Stimulated activated CD8-positive, alpha-beta memory T cell treated with anti-CD3 and anti-CD28 coated beads, Interleukin-15, amount 100 ng/mL, for 4 hours (primary cell): ENCODE measurements around the gene EN1.
A peak's percentile ranks its signal among the peaks of the same experiment; 100 is the strongest.

Source experiments
- DNase-seq, 2 donors: peaks; one replicate each; pipeline ENCODE4 v3.0.0-alpha.2; 2020; ENCODE audit warnings: low read depth in 2 of 2

EN1 gene

DNA sequence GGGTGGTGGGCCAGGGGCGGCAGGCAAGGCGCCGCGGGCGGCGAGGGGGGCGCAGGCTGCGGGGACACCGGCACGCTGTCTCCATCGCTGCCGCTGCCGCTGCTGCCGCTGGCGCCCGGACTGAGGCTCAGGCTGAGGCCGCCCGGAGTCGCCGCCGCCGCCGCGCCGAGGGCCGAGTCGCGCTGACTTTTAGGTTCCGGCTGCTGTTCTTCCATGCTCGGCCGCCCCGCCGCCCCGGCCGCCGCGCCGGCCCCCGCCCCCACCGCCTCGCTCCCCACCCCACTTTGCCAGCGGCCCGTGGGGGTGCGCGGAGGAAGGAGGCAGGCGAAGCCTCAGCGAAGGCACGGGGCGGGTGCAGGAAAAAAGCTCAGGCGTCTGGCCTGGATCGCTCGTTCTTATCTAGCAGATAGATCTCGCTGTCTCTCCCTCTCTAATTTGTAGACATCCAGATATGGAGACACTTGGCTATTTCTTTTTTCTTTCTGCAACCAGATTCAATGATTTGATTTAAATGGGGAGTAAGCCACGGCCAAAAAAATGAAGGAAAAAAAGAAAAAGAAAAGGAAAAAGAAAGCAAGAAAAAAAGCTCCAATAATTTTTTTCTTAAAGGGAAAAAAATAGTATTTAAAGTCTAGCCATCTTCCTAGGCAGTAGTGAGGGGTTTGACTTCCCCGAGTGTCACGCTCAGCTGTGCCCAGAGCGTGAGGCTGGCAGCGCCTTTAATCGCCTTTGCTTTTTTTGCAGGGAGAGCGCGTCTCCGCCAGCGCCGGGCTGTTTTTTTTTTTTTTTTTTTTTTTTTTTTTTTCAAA, at the start of gene EN1:
TSS of gene EN1 (minus strand) at position 696 of the 809 bp plus-strand sequence. CDS start at position 215, 481 bp downstream.
- no peak for DNase-seq

- no peak for DNase-seq
Observed at GRCh38 chr2:118893100-118893499, 45.7 kb upstream of the EN1 start.

- DNase-seq: no peak
Observed at GRCh38 chr2:118889995-118890394, 42.5 kb upstream of the EN1 start.

- DNase-seq: no peak
Observed at GRCh38 chr2:118883792-118884191, 36.3 kb upstream of the EN1 start.

DNA sequence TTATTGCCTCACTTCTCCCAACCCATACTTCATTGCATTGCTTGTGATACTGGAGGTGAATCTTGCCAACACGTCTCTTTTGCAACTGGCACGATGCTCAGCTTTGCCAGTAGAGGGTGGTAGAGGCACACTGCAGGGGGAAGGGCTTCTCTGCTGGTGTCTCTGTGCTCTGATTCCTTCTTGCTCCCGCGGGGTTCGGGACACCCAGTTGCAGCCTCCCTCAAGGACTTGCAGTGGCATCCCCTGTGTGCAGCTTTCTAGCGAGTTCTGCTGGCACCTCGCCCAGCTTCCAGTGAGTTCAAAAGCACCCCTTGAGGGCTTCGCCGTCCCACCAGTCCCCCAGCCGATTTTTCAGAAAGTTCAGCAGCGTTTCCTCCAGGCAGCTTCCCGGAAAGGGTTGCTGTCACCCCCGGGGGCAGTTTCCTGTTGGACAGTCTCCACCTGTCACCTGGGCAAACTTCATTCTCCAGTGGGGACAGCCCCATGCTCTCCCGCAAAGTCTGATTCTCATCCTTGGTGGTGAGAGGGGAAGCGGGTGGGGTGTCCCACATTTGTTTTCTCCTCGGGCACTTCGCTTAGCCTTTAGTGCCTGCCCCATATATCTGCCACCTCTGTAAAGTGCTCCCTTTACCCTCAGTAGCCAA, 35.4 kb upstream of the EN1 start:
- DNase-seq: peak; percentile 11 to 34

DNA sequence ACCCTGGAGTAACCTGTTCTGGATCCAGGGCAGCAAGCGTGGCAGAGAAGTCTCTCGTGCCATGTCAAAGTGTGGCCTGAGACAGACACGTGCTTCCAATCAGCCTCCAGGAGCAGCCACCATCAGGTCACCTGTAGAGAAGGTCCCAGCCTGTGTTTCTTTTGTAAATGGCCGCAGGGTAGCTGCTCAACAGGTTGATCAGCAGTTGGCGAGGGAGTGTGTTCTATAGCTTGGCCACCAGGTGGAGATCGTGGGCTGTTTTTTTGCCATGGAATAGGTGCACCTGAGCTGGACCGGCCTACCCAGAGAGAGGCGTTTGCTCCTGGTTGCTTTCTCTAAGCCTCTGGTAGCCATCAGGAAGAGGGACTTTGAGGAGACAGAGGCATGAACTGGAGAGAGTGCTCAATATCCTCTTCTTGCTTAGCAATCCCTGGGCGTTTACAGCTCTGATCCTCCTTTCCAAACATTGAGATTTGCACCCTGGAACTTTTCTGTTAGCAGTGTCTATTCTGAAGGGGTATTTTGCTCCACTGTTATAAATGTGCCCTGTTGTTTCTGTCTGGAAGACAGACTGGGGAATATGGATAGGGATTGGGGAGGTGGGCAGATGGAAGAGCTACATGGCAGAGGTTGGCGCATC, 34.2 kb upstream of the EN1 start:
- peak in 1 of 2 donors; percentile 20 for DNase-seq

DNA sequence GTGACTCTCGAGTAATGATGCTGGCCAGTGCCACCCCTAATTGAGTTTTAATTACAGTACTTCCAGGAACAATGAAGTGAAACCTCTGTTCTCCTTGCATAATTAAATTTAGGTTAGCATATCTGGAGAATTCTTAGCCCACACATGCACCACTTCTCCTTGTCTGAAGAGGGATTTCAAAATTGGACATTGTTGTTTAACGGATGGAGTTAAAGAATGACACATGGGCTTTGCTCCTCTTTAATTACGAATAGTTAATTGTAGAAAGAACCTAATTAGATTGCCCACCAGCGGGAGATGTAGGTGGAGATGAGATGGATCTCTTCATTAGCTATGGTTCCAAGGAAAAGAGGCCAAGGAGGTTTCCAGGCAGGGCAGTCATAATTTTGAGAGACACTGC, 33.1 kb upstream of the EN1 start:
- no peak for DNase-seq

DNA sequence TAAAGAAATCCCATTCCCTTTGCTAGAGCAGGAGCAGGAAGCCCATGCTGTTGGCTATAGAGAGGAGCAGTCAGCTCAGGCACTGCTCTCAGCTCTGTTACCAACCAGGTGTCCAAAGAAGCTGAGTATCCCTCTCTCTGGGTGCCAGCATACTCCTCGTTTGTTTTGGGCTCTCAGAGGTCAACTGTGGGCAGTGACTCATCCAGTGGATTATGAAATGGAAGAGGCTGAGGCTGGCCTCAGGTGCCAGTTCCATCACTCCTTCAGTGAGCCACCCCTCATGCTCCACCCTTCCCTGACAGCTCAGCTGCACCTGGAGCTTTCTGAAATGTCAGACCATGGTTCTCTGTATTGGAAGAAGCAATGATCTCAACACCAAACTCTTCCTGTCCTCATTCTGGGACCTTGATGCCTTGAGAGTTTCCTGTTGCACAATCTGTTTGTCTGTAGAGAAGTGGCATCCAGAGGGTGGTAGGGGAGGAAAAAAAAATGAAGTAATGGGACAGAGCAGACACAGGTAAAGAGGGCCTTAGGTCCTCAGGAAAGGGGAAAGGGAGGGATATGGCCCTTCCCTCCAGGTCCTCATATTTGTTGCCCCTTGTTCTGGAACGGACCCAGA, 31.2 kb upstream of the EN1 start:
- no peak for DNase-seq

GRCh38 chr2:118875318-118875717, 27.9 kb upstream of the EN1 start:
- no peak for DNase-seq

DNA sequence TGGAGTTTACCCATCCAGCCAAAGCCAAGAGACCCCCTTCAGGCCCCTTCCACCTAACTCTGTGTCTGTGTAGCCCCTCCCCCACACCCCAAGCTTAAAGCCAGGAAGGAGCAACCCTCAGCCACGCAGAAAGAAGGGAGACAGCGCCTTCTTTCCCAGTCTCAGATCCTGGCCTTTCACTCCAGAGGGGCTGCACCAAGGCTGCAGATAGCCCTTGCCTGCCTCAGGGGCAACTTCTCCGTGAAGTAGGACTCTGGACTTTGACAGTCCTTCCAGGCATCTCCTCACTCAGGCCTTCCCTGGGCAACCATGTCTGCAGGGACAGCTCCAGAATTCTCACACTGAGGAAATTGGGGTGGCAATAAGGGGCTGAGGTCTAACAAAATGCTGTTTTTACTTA, 26.9 kb upstream of the EN1 start:
- DNase-seq: no peak

DNA sequence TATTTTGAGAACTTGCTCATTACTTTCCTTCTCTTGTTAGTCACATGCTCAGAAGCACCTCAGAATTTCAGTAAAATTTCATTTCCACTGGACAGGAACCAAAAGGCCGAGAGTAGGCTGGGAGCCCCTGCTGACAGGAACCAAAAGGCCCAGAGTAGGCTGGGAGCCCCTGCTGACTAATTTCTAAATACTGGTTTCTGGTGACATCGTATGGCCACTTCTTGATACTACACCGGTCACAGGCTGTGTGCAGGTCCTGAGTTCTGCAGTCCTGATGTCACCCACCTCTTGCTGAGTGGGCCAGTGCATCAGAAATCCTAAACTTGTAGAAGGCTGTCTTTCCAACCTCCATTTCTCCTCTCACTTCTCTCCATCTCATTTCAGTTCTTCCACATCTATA, 17.7 kb upstream of the EN1 start:
- DNase-seq: no peak

- DNase-seq: no peak
Observed at GRCh38 chr2:118864207-118864606, 16.8 kb upstream of the EN1 start.

- no peak for DNase-seq
Observed at GRCh38 chr2:118861731-118862130, 14.3 kb upstream of the EN1 start.

DNA sequence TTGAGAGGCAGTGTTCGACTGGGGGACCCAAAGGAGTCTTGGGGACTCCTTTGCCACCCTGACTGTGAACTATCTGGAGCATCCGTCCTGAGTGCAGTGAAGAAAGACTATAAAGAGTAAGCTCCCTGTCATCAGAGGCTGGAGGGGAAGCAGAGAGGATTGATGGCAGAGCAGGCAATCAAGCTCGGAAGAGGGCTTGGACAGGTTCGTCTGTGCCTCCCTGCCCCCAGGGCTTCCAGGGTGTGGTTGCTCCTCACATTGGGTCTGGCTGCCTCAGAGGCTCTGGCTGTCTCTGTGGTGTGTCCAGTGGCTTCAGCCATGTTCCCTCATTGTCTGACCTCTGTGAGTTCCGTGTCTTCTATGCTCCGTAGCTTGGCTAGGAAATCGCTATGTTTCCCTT, 13.8 kb upstream of the EN1 start:
- no peak for DNase-seq

GRCh38 chr2:118860506-118860905, 13.1 kb upstream of the EN1 start:
- no peak for DNase-seq

DNA sequence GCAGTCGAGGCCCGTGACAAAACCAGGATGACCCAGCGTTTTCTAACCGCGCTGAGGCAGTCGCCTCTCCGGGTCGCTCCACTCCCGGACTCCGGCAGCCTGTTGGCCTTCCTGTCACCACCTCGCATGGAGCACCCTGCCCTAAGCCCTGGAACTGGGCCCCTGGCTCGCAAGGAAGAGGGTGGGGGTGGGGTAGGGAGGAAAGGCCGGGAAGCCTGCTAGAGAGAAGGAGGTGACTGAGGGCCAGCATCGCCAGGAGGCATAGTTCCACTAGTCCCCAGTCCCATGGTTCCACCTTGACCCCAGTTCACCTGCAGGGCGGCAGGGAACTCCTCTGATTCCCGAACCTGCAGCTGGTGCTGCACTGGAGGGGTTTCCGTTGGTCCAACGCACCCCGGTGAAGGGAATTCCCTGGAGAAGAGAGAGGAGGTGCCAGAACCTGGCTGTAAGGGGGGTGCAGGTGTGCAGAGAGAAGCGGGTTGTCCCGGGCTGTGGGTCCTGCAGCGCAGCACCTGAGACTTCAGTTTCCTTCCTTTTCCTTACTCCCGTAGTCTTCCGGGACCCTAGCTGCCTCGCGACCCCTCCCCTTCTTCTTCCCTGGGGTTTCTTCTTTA, 11.8 kb upstream of the EN1 start:
- no peak for DNase-seq

DNA sequence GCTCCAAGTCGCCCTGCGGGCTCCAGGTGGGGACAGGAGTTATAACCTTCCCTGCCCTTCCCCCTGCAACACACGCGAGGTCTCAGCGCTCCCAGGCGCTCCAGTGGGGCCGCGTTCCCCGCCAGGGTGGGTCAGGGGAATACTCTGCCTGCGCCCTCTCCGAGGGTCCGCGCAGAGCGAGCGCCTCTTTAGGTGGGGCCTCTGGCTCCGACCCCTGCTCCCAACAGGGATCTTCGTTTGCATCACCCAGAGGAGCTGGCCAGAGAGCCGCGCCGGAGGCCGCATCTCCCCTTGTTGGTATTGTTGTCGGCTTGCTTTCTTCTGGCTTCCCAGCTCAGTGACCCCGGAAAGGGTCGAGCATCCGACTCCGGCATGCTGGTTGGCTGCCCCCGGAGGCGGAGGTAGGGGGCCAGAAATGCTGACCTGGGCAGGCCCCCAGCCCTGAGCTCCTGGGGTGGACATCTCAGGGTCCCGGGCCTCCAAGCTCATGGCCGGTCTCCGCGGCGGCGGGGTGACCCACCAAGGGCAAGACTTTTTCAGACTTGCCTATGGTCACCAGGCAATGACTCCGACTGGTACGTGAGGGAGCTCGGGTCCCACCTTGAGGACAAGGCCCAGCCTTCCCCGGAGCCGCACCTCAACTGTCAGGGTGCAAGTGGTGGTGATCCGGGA, 11.2 kb upstream of the EN1 start:
- no peak for DNase-seq

DNA sequence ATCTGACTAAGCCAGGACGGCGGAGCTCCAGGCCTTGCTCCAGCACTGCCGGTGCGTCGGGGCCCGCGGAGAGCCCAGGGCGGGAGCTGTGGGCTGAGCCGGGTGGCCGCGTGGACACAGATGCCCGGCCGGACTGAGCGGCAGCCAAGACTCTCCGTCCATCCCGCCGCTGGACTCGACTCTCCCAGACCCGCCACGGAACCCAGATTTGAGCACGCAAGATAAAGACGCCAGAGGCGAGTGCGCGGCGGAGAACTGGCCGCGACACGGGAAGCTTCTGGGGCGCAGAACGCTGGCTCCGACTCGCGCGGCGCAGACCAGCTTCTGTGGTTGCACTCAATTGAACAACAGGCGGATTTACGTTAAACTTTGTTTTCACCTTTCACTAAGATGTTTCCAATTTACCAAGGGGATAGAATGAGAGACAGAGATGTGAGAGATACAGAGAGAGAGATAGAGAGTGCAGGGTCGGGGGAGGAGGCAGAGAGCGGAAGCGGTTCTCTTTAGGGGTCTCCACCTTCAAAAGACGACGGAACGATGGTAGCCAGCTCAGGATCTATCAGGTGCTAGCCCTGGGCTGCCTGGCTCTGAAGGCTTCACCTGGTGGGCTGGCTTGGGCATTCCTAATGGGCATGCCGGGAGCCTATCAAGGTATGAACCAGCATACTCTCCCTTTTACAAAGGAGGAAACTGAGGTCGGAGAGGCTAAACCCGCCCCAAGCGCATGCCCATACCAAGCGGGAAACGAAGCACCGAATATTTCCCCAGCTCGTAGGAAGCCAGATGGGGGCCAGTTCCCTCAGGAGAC, 10.4 kb upstream of the EN1 start:
- no peak for DNase-seq

DNA sequence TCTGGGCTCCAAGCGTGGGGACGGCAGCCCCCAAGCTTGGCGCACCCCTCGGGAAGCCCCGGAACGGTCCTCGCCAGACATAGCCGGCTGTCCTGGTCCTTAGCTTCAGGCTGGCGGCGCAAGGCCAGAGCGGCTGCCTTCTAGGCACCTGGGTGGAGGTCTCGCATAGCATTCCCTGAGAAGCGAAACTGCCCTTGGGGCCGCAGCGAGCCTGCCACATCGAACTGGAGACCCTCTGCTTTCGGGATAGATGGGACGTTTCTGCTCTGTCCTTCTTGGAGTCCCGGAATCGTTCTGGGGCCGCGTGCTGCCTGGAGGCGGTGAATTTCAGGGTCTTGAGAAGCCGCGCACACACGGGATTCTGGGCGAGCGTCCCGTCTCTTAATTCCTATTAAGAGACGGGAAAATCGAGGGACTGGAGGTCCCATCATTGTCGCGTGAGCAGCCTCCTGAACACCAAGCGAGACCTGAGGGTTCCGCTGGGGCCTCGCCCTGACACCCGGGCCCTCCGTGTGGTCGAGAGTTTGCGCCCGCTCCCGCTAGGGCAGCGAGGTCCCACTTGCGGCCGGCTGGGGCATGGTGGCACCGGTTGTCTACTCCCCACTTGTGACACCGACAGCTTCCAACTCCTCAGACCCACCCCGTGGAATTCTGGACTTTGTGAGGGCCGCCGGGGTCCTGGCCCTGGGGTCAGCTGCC, 9.7 kb upstream of the EN1 start:
- no peak for DNase-seq
